Measurements from ENCODE around the gene OR2A14. TPM values are rescaled to one million over a fixed set of nuclear protein-coding genes. Genes with fewer than 3 reads are reported as not detected.

Gene OR2A14
- not detected in 2 replicates for polyA plus RNA-seq (2013)

GRCh38 chr7:144122876-144123275 lies at the start of gene OR2A14:
OR2A14 (plus strand) TSS chr7:144123176; CDS start chr7:144129113, 5,937 bp downstream.
- Histone ChIP-seq H2BK5ac (ENCODE audit: low read depth, low read length, poor library complexity) (no peak within 1 kb of the TSS), H3K14ac (ENCODE audit: low read length) (no peak within 1 kb of the TSS), H3K36me3 (ENCODE audit: control insufficient read depth in 1 of 2, insufficient read depth in 2 of 2, low read length in 2 of 2) (no peaks in the 10 kb centered on the region), H2AK5ac (ENCODE audit: low read length) (no peak within 1 kb of the TSS), H4K12ac (ENCODE audit: low read depth, low read length) (no peak within 1 kb of the TSS), H3K9ac (ENCODE audit: low read length) (no peak within 1 kb of the TSS), H4K91ac (ENCODE audit: low read depth, low read length) (no peak within 1 kb of the TSS), H2AFZ (ENCODE audit: insufficient read depth, low read length, poor library complexity) (no peak within 1 kb of the TSS), H3K4me1 (ENCODE audit: control insufficient read depth in 1 of 2, insufficient read depth in 2 of 2, low read length in 2 of 2) (no peaks in the 10 kb centered on the region), H3K27me3 (ENCODE audit: insufficient read depth, low read length) (no peaks in the 10 kb centered on the region), H3K4me2 (ENCODE audit: low read length) (no peak within 1 kb of the TSS), H3K27ac (ENCODE audit: low read depth, low read length) (no peak within 1 kb of the TSS), H2BK12ac (ENCODE audit: low read length) (no peak within 1 kb of the TSS), H3K18ac (ENCODE audit: low read length) (no peak within 1 kb of the TSS), H3K9me3 (ENCODE audit: insufficient read depth, low read depth, low read length) (no peaks in the 10 kb centered on the region), H4K8ac (ENCODE audit: low read depth, low read length) (no peak within 1 kb of the TSS), H2BK120ac (ENCODE audit: insufficient read depth, low read length, poor library complexity) (no peak within 1 kb of the TSS), H3K79me1 (ENCODE audit: low read length) (no peaks in the 10 kb centered on the region), H3K4ac (ENCODE audit: low read depth, low read length) (no peak within 1 kb of the TSS), H3K23ac (ENCODE audit: low read length) (no peak within 1 kb of the TSS), H3K4me3 (ENCODE audit: low read depth, low read length) (no peak within 1 kb of the TSS), H3K79me2 (ENCODE audit: control insufficient read depth, insufficient read depth, low read length, poor library complexity) (no peaks in the 10 kb centered on the region)
- DNase-seq: no peak
- WGBS (ENCODE audit: extremely low coverage, insufficient coverage, insufficient read length): no CpG with 5 or more reads among the region's 1 CpG

- Histone ChIP-seq H3K27ac (ENCODE audit: low read depth, low read length) (no peak overlapping the region), H3K9me3 (ENCODE audit: insufficient read depth, low read depth, low read length) (no peaks in the 10 kb centered on the region), H3K4ac (ENCODE audit: low read depth, low read length) (no peak overlapping the region), H2AK5ac (ENCODE audit: low read length) (no peak overlapping the region), H3K27me3 (ENCODE audit: insufficient read depth, low read length) (no peaks in the 10 kb centered on the region), H2BK120ac (ENCODE audit: insufficient read depth, low read length, poor library complexity) (no peak overlapping the region), H3K4me1 (ENCODE audit: control insufficient read depth in 1 of 2, insufficient read depth in 2 of 2, low read length in 2 of 2) (no peaks in the 10 kb centered on the region), H3K36me3 (ENCODE audit: control insufficient read depth in 1 of 2, insufficient read depth in 2 of 2, low read length in 2 of 2) (no peaks in the 10 kb centered on the region), H3K9ac (ENCODE audit: low read length) (no peak overlapping the region), H3K23ac (ENCODE audit: low read length) (no peak overlapping the region), H2BK5ac (ENCODE audit: low read depth, low read length, poor library complexity) (no peak overlapping the region), H4K12ac (ENCODE audit: low read depth, low read length) (no peak overlapping the region), H4K91ac (ENCODE audit: low read depth, low read length) (no peak overlapping the region), H3K79me1 (ENCODE audit: low read length) (no peaks in the 10 kb centered on the region), H3K79me2 (ENCODE audit: control insufficient read depth, insufficient read depth, low read length, poor library complexity) (no peaks in the 10 kb centered on the region), H2BK12ac (ENCODE audit: low read length) (no peak overlapping the region), H4K8ac (ENCODE audit: low read depth, low read length) (no peak overlapping the region), H3K14ac (ENCODE audit: low read length) (no peak overlapping the region), H3K4me2 (ENCODE audit: low read length) (no peak overlapping the region), H3K18ac (ENCODE audit: low read length) (no peak overlapping the region), H3K4me3 (ENCODE audit: low read depth, low read length) (no peak overlapping the region), H2AFZ (ENCODE audit: insufficient read depth, low read length, poor library complexity) (no peak overlapping the region)
- DNase-seq: no peak
- WGBS (ENCODE audit: extremely low coverage, insufficient coverage, insufficient read length): no CpG with 5 or more reads among the region's 8 CpGs
Measured at GRCh38 chr7:144074374-144074773, 48.6 kb upstream of the OR2A14 start.

- Histone ChIP-seq H3K4ac (ENCODE audit: low read depth, low read length) (no peak within 1 kb of the TSS), H3K9me3 (ENCODE audit: insufficient read depth, low read depth, low read length) (no peaks in the 10 kb centered on the region), H3K18ac (ENCODE audit: low read length) (no peak within 1 kb of the TSS), H3K9ac (ENCODE audit: low read length) (no peak within 1 kb of the TSS), H2BK120ac (ENCODE audit: insufficient read depth, low read length, poor library complexity) (no peak within 1 kb of the TSS), H4K91ac (ENCODE audit: low read depth, low read length) (no peak within 1 kb of the TSS), H3K36me3 (ENCODE audit: control insufficient read depth in 1 of 2, insufficient read depth in 2 of 2, low read length in 2 of 2) (no peaks in the 10 kb centered on the region), H3K79me1 (ENCODE audit: low read length) (no peaks in the 10 kb centered on the region), H2AFZ (ENCODE audit: insufficient read depth, low read length, poor library complexity) (no peak within 1 kb of the TSS), H2BK12ac (ENCODE audit: low read length) (no peak within 1 kb of the TSS), H4K12ac (ENCODE audit: low read depth, low read length) (no peak within 1 kb of the TSS), H3K4me3 (ENCODE audit: low read depth, low read length) (no peak within 1 kb of the TSS), H3K23ac (ENCODE audit: low read length) (no peak within 1 kb of the TSS), H3K4me2 (ENCODE audit: low read length) (no peak within 1 kb of the TSS), H3K27ac (ENCODE audit: low read depth, low read length) (no peak within 1 kb of the TSS), H3K4me1 (ENCODE audit: control insufficient read depth in 1 of 2, insufficient read depth in 2 of 2, low read length in 2 of 2) (no peaks in the 10 kb centered on the region), H3K79me2 (ENCODE audit: control insufficient read depth, insufficient read depth, low read length, poor library complexity) (no peaks in the 10 kb centered on the region), H4K8ac (ENCODE audit: low read depth, low read length) (no peak within 1 kb of the TSS), H2BK5ac (ENCODE audit: low read depth, low read length, poor library complexity) (no peak within 1 kb of the TSS), H2AK5ac (ENCODE audit: low read length) (no peak within 1 kb of the TSS), H3K14ac (ENCODE audit: low read length) (no peak within 1 kb of the TSS), H3K27me3 (ENCODE audit: insufficient read depth, low read length) (no peaks in the 10 kb centered on the region)
- WGBS (ENCODE audit: extremely low coverage, insufficient coverage, insufficient read length): no CpG with 5 or more reads among the region's 2 CpGs
- no peak for DNase-seq
Measured at GRCh38 chr7:144085978-144086377, 37.0 kb upstream of the OR2A14 start, which contains the start of gene OR2A12. OR2A12 (plus strand) TSS chr7:144086278; CDS start chr7:144095108, 8,830 bp downstream.

GRCh38 chr7:144086730-144087129 lies 36.2 kb upstream of the OR2A14 start:
- Histone ChIP-seq H4K91ac (ENCODE audit: low read depth, low read length) (no peak overlapping the region), H3K18ac (ENCODE audit: low read length) (no peak overlapping the region), H4K8ac (ENCODE audit: low read depth, low read length) (no peak overlapping the region), H3K27ac (ENCODE audit: low read depth, low read length) (no peak overlapping the region), H3K4me2 (ENCODE audit: low read length) (no peak overlapping the region), H3K79me1 (ENCODE audit: low read length) (no peaks in the 10 kb centered on the region), H3K4me1 (ENCODE audit: control insufficient read depth in 1 of 2, insufficient read depth in 2 of 2, low read length in 2 of 2) (no peaks in the 10 kb centered on the region), H3K9me3 (ENCODE audit: insufficient read depth, low read depth, low read length) (no peaks in the 10 kb centered on the region), H4K12ac (ENCODE audit: low read depth, low read length) (no peak overlapping the region), H2BK12ac (ENCODE audit: low read length) (no peak overlapping the region), H3K36me3 (ENCODE audit: control insufficient read depth in 1 of 2, insufficient read depth in 2 of 2, low read length in 2 of 2) (no peaks in the 10 kb centered on the region), H3K9ac (ENCODE audit: low read length) (no peak overlapping the region), H3K23ac (ENCODE audit: low read length) (no peak overlapping the region), H3K4me3 (ENCODE audit: low read depth, low read length) (no peak overlapping the region), H2BK120ac (ENCODE audit: insufficient read depth, low read length, poor library complexity) (no peak overlapping the region), H3K14ac (ENCODE audit: low read length) (no peak overlapping the region), H3K79me2 (ENCODE audit: control insufficient read depth, insufficient read depth, low read length, poor library complexity) (no peaks in the 10 kb centered on the region), H2AFZ (ENCODE audit: insufficient read depth, low read length, poor library complexity) (no peak overlapping the region), H2AK5ac (ENCODE audit: low read length) (no peak overlapping the region), H3K27me3 (ENCODE audit: insufficient read depth, low read length) (no peaks in the 10 kb centered on the region), H3K4ac (ENCODE audit: low read depth, low read length) (no peak overlapping the region), H2BK5ac (ENCODE audit: low read depth, low read length, poor library complexity) (no peak overlapping the region)
- no CpG with 5 or more reads among the region's 4 CpGs for WGBS (ENCODE audit: extremely low coverage, insufficient coverage, insufficient read length)
- DNase-seq: no peak

All from trophoblast cell (in vitro differentiated cells and primary cell).